Muscle of leg (tissue), 11 donors: ENCODE data around the gene PTDSS2. TPM values are rescaled to one million over a fixed set of nuclear protein-coding genes. Genes with fewer than 3 reads are reported as not detected.
A peak's percentile ranks its signal among the peaks of the same experiment; 100 is the strongest.

Source experiments
- DNase-seq: peaks from one replicate; pipeline ENCODE4 v3.0.0; 2013
- H3K27ac ChIP-seq: one replicate; pipeline ENCODE4 v1.5.1; 2013; ENCODE audit warnings: mild to moderate bottlenecking, low read length, control low read depth
- H3K27me3 ChIP-seq: one replicate; pipeline ENCODE4 v1.6.1; 2013; ENCODE audit warnings: low read length; ENCODE audit not compliant: control insufficient read depth, insufficient read depth
- H3K36me3 ChIP-seq: one replicate; pipeline ENCODE4 v1.6.1; 2013; ENCODE audit warnings: low read length; ENCODE audit not compliant: control insufficient read depth, insufficient read depth
- H3K4me1 ChIP-seq: one replicate; pipeline ENCODE4 v1.6.1; 2013; ENCODE audit warnings: low read length; ENCODE audit not compliant: control insufficient read depth, insufficient read depth
- H3K4me3 ChIP-seq: one replicate; pipeline ENCODE4 v1.5.1; 2013; ENCODE audit warnings: low read length, control low read depth
- H3K9me3 ChIP-seq: replicated peaks from 2 replicates; pipeline ENCODE4 v1.6.1; 2013; ENCODE audit warnings: low read depth, low read length; ENCODE audit not compliant: control insufficient read depth
- WGBS: methylation state at CpG from one replicate; pipeline ENCODE4 v1.1.5; 2013; ENCODE audit warnings: missing lambda C conversion rate; ENCODE audit not compliant: insufficient coverage; 5-methylcytosine and 5-hydroxymethylcytosine counted together
- polyA plus RNA-seq, 8 donors: library from polyadenylated mRNA; unstranded; fragments of 120-200 nt; gene quantifications; one replicate each; pipeline versions ENCODE4 v1.2.1 to v1.2.3, GENCODE V29; 2013; ENCODE audit warnings: inconsistent platforms in 1 of 8, low replicate concordance in 1 of 8; ENCODE audit not compliant: insufficient read length in 8 of 8, insufficient read depth in 1 of 8
- total RNA-seq: library from RNA; stranded (reverse); fragments of 120-200 nt; gene quantifications from one replicate; pipeline ENCODE4 v1.2.4, GENCODE V29; 2013

Gene PTDSS2
- total and polyA plus RNA-seq, 9 donors = 19.4 to 47.2 (median 29.9) TPM

DNA sequence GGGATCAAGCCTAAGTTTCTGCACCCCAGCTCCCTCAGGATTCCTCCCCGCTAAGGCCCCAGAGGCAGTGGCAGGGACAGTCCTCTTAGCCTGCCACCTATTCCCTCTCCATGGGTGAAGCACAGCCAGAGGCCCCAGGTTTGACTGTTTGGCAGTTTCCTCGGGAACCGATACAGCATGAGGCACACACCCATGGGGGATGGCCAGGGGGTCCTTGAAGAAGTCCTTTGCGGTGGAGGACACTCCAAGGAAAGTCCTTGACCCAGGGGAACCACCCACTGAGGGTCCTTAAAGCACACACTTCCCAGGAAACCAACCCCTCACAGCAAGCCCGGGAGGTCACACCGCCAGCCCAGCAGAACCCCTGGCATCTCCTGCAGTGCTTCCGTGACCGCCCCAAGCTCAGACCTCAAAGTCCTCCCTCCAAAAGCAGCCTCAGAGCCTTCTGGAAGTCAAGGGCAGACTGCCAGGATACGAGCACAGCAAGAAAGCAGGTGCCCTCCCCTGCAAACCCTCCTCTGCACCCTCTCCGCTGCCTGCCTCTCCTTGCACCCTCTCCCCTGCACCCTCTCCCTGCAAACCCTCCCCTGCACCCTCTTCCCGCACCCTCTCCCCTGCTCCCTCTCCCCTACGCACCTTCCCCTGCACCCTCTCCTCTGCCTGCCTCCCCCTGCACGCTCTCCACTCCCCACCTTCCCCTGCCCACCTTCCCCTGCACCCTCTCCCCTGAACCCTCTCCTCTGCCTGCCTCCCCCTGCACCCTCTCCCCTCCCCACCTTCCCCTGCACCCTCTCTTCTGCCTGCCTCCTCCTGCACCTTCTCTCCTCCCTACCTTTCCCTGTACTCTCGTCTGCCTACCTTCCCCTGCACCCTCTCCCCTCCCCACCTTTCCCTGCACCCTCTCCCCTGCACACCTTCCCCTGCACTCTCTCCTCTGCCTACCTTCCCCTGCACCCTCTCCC is 36.7 kb upstream of the PTDSS2 start:
- H3K4me3 ChIP-seq = no peak overlapping the region
- no peak overlapping the region for H3K27ac ChIP-seq
- H3K27me3 ChIP-seq = peaks cover 50% of the 10 kb centered on the region
- no peaks in the 10 kb centered on the region for H3K9me3 ChIP-seq
- H3K36me3 ChIP-seq = no peaks in the 10 kb centered on the region
- no peak for DNase-seq
- WGBS = 41% methylated on average over 8 of the region's 14 CpGs
- H3K4me1 ChIP-seq = peaks cover 12% of the 10 kb centered on the region

DNA sequence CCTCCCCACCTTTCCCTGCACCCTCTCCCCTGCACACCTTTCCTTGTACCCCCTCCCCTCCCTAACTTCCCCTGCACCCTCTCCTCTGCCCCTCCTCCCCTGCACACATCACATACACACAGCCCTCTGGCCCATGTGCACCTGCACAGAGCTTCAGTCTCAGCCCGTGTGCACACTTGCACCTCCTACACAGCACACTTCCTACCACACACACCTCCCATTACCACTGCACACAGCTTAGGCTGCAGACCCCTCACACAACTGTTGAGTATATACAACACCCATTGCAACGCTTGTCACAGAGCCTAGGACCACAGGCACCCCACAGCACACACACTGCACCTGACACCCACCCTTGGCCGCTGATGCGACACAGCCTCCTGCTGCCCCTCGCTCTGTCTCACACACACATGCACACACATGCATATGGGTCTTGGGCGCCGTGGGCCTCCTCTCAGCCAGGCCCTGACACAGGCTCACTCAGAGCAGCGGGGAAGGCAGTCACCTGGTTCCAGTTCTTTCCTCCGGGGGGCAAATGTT is 35.7 kb upstream of the PTDSS2 start:
- H3K9me3 ChIP-seq = no peaks in the 10 kb centered on the region
- 53% methylated on average over 9 of the region's 9 CpGs for WGBS
- no peak overlapping the region for H3K27ac ChIP-seq
- H3K36me3 ChIP-seq = no peaks in the 10 kb centered on the region
- H3K27me3 ChIP-seq = peaks cover 59% of the 10 kb centered on the region
- H3K4me3 ChIP-seq = no peak overlapping the region
- H3K4me1 ChIP-seq = peaks cover 12% of the 10 kb centered on the region
- DNase-seq = no peak

GRCh38 chr11:415640-416041 is 34.4 kb upstream of the PTDSS2 start:
- peaks cover 69% of the 10 kb centered on the region for H3K27me3 ChIP-seq
- DNase-seq = no peak
- no peak overlapping the region for H3K4me3 ChIP-seq
- no peaks in the 10 kb centered on the region for H3K9me3 ChIP-seq
- H3K27ac ChIP-seq = no peak overlapping the region
- no peaks in the 10 kb centered on the region for H3K36me3 ChIP-seq
- WGBS = 59% methylated on average over 4 of the region's 5 CpGs
- H3K4me1 ChIP-seq = peaks cover 12% of the 10 kb centered on the region

- WGBS = 12% methylated on average over 45 of the region's 45 CpGs
- H3K4me3 ChIP-seq = no peak overlapping the region
- no peaks in the 10 kb centered on the region for H3K9me3 ChIP-seq
- DNase-seq = no peak
- peaks cover 12% of the 10 kb centered on the region for H3K4me1 ChIP-seq
- no peaks in the 10 kb centered on the region for H3K36me3 ChIP-seq
- no peak overlapping the region for H3K27ac ChIP-seq
- H3K27me3 ChIP-seq = peaks cover 71% of the 10 kb centered on the region
Measured at GRCh38 chr11:416051-416756, 33.9 kb upstream of the PTDSS2 start.

- Histone ChIP-seq H3K4me3 (peak overlapping the region; percentile 26), H3K9me3 (no peaks in the 10 kb centered on the region), H3K27me3 (peaks cover 71% of the 10 kb centered on the region), H3K36me3 (no peaks in the 10 kb centered on the region), H3K27ac (no peak overlapping the region), H3K4me1 (peaks cover 12% of the 10 kb centered on the region)
- DNase-seq = no peak
- under 1% methylated on average over 97 of the region's 97 CpGs for WGBS
Measured at GRCh38 chr11:416757-417621, 33.1 kb upstream of the PTDSS2 start.

- Histone ChIP-seq H3K27ac (no peak overlapping the region), H3K4me3 (no peak overlapping the region)
- 40% methylated on average over 17 of the region's 19 CpGs for WGBS
Measured at GRCh38 chr11:417652-418342, 32.3 kb upstream of the PTDSS2 start.

GRCh38 chr11:418343-419247 is 31.5 kb upstream of the PTDSS2 start:
- WGBS = 81% methylated on average over 27 of the region's 30 CpGs
- no peak for DNase-seq
- Histone ChIP-seq H3K9me3 (no peaks in the 10 kb centered on the region), H3K36me3 (no peaks in the 10 kb centered on the region), H3K4me3 (no peak overlapping the region), H3K27ac (no peak overlapping the region), H3K27me3 (peaks cover 64% of the 10 kb centered on the region), H3K4me1 (peaks cover 12% of the 10 kb centered on the region)

More at GRCh38 chr11:417652-418342, 32.3 kb upstream of the PTDSS2 start:
- Histone ChIP-seq H3K27me3 (peaks cover 71% of the 10 kb centered on the region), H3K4me1 (peaks cover 12% of the 10 kb centered on the region), H3K9me3 (no peaks in the 10 kb centered on the region), H3K36me3 (no peaks in the 10 kb centered on the region)
- no peak for DNase-seq

DNA sequence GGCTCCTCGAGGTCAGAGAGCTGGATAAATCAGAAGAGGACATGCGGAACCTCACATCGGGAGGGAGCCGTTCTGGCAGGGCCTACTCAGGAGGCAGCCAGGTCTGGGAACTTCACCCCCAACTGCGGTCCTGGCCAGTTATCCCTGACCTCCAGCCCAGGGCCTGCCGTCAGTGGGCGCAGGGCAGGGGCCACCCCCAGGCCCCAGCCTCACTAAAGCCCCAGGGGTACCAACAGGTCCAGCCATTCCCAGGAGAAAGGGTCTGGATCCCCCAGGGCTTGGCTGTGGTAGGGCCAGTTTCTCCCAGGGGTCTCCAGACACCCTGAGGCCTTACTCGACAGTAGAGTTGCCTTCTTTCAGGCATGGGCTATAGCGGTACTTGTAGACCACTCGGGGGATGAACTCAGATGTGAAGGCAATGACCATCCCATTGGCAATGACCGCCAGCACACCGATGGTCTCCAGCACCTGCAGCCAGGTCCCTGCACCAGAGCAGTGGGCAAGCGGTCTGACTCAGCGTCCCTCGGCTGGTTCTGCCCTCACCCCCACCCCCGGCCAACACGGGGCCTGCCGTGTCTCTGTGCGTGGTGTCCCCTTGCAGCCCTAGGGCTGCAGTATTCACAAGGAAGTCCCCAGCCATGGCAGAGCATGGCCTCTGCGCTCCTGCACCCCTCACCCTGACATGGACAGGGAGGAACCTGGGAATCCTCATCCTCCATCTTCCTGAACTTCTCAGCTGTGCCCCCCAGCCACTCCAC is 30.7 kb upstream of the PTDSS2 start:
- H3K27me3 ChIP-seq = peaks cover 68% of the 10 kb centered on the region

More for the DNA sequence above, 30.7 kb upstream of the PTDSS2 start:
- 74% methylated on average over 20 of the region's 20 CpGs for WGBS
- H3K36me3 ChIP-seq = no peaks in the 10 kb centered on the region
- no peak for DNase-seq
- H3K9me3 ChIP-seq = no peaks in the 10 kb centered on the region
- H3K27ac ChIP-seq = no peak overlapping the region
- peaks cover 12% of the 10 kb centered on the region for H3K4me1 ChIP-seq
- no peak overlapping the region for H3K4me3 ChIP-seq
